Gastrocnemius medialis (tissue), 4 donors: ENCODE measurements around the gene WWOX. TPM values are rescaled to one million over a fixed set of nuclear protein-coding genes. Genes with fewer than 3 reads are reported as not detected.

Experiments used
- ATAC-seq, 2 donors: fragments of 150-250 bp; one replicate each; pipeline ENCODE4 v1.9.1; 2016
- DNase-seq, 2 donors: peaks; one replicate each; pipeline ENCODE4 v3.0.0-alpha.2; 2019
- H3K27ac ChIP-seq, 4 donors: fragments of 200-600 bp; sonication (generic); 1 replicate in 1 of 4; 2 replicates in 3 of 4; pipeline ENCODE4 v1.5.1; 2016 to 2018; ENCODE audit warnings: mild to moderate bottlenecking in 2 of 4, moderate library complexity in 1 of 4
- H3K27me3 ChIP-seq, 3 donors: fragments of 200-600 bp; sonication (generic) in 2 of 3; 1 replicate in 1 of 3; 2 replicates in 2 of 3; pipeline versions ENCODE4 v1.5.1 to v1.6.0; 2016 to 2019; ENCODE audit warnings: mild to moderate bottlenecking in 1 of 3, moderate library complexity in 1 of 3
- H3K36me3 ChIP-seq, 2 donors: fragments of 200-600 bp; sonication (generic) in 1 of 2; one replicate each; pipeline ENCODE4 v1.5.1; 2017 to 2018
- H3K4me1 ChIP-seq, 2 donors: fragments of 200-600 bp; sonication (generic) in 1 of 2; one replicate each; pipeline ENCODE4 v1.5.1; 2016 to 2017; ENCODE audit warnings: mild to moderate bottlenecking in 2 of 2
- H3K4me3 ChIP-seq, 4 donors: fragments of 200-600 bp; sonication (generic) in 3 of 4; 1 replicate in 1 of 4; 2 replicates in 3 of 4; pipeline ENCODE4 v1.5.1; 2016 to 2019; ENCODE audit warnings: mild to moderate bottlenecking in 2 of 4
- H3K9me3 ChIP-seq, 3 donors: fragments of 200-600 bp; sonication (generic) in 2 of 3; 1 replicate in 1 of 3; 2 replicates in 2 of 3; pipeline ENCODE4 v1.5.1; 2016 to 2019
- CTCF ChIP-seq, 5 experiments: fragments of 450-650 bp in 3 of 5; fragments of 200-600 bp in 2 of 5; sonication (generic) in 2 of 5; IDR thresholded peaks in 4 of 5; conservative IDR thresholded peaks in 1 of 5; 1 replicate in 4 of 5; 2 replicates in 1 of 5; pipeline ENCODE4 v1.5.1; 2016 to 2019; ENCODE audit warnings: antibody characterized with exemption in 5 of 5, mild to moderate bottlenecking in 3 of 5, moderate library complexity in 3 of 5
- POLR2A ChIP-seq, 2 donors: fragments of 450-650 bp; IDR thresholded peaks; one replicate each; pipeline ENCODE4 v1.6.1; 2017; ENCODE audit warnings: antibody characterized with exemption in 2 of 2, mild to moderate bottlenecking in 2 of 2, moderate library complexity in 2 of 2
- in situ Hi-C, 4 donors: fragments of 200-750 bp; cut with MboI; loops; one replicate each; pipeline versions ENCODE4 v1.15.0 to v1.8.0; 2017; ENCODE audit warnings: low sequenced_read_pairs in 4 of 4
- intact Hi-C: fragments of 100-400 bp; cut with DNase I; formaldehyde crosslinking; loops from one replicate; pipeline ENCODE4 v1.15.1; 2023; ENCODE audit warnings: low total_unique reads
- total RNA-seq, 4 donors: library from RNA; depleted of rRNA; stranded (reverse); fragments of >200 nt; gene quantifications; one replicate each; pipeline versions ENCODE4 v1.1.0 to v1.2.3, GENCODE V29; 2016

The WWOX gene
- total RNA-seq, 4 donors from 2014 or later: 3.3 to 13.0 (median 6.0) TPM

GRCh38 chr16:78081341-78081740, 18.1 kb upstream of the WWOX start:
- no peak for TF ChIP-seq POLR2A (IDR thresholded peaks at IDR 0.05)
- TF ChIP-seq CTCF (IDR thresholded peaks at IDR 0.05 in 4 of 5, conservative IDR thresholded peaks at IDR 0.05 in 1 of 5): no peak
- Histone ChIP-seq H3K36me3 (no peaks in the 10 kb centered on the region), H3K4me3 (no peak overlapping the region), H3K9me3 (no peaks in the 10 kb centered on the region), H3K27ac (no peak overlapping the region), H3K27me3 (no peaks in the 10 kb centered on the region), H3K4me1 (no peaks in the 10 kb centered on the region)
- DNase-seq: no peak
- in situ Hi-C loops (no loop called here), intact Hi-C loops (no loop called here)
- ATAC-seq: no peak

GRCh38 chr16:78091419-78091818, 8.0 kb upstream of the WWOX start:
- in situ Hi-C loops (no loop called here), intact Hi-C loops (no loop called here)
- no peak for TF ChIP-seq POLR2A (IDR thresholded peaks at IDR 0.05)
- TF ChIP-seq CTCF (IDR thresholded peaks at IDR 0.05 in 4 of 5, conservative IDR thresholded peaks at IDR 0.05 in 1 of 5): no peak
- Histone ChIP-seq H3K9me3 (no peaks in the 10 kb centered on the region), H3K4me1 (no peaks in the 10 kb centered on the region), H3K36me3 (no peaks in the 10 kb centered on the region), H3K27ac (no peak overlapping the region), H3K27me3 (no peaks in the 10 kb centered on the region), H3K4me3 (no peak overlapping the region)
- ATAC-seq (no peak), DNase-seq (no peak)

- H3K4me3 ChIP-seq: no peak overlapping the region
- no peak for ATAC-seq
- intact Hi-C loops: no loop called here
These were observed 6.7 kb upstream of the WWOX start for GRCh38 chr16:78092758-78093157.

GRCh38 chr16:78094166-78094565, 5.3 kb upstream of the WWOX start:
- in situ Hi-C loops: no loop called here
- H3K27me3 ChIP-seq: no peaks in the 10 kb centered on the region
- H3K36me3 ChIP-seq: no peaks in the 10 kb centered on the region
- ATAC-seq (no peak), DNase-seq (no peak)
- no peaks in the 10 kb centered on the region for H3K9me3 ChIP-seq
- TF ChIP-seq POLR2A (IDR thresholded peaks at IDR 0.05): no peak
- TF ChIP-seq CTCF (IDR thresholded peaks at IDR 0.05 in 4 of 5, conservative IDR thresholded peaks at IDR 0.05 in 1 of 5): no peak
- H3K27ac ChIP-seq: no peak overlapping the region
- no peaks in the 10 kb centered on the region for H3K4me1 ChIP-seq
- intact Hi-C loops: no loop called here
- no peak overlapping the region for H3K4me3 ChIP-seq

More at GRCh38 chr16:78092758-78093157, 6.7 kb upstream of the WWOX start:
- in situ Hi-C loops: no loop called here
- Histone ChIP-seq H3K27ac (no peak overlapping the region), H3K9me3 (no peaks in the 10 kb centered on the region), H3K27me3 (no peaks in the 10 kb centered on the region), H3K36me3 (no peaks in the 10 kb centered on the region), H3K4me1 (no peaks in the 10 kb centered on the region)
- DNase-seq: no peak
- TF ChIP-seq CTCF (IDR thresholded peaks at IDR 0.05 in 4 of 5, conservative IDR thresholded peaks at IDR 0.05 in 1 of 5) (no peak), POLR2A (IDR thresholded peaks at IDR 0.05) (no peak)

- H3K4me1 ChIP-seq: peaks cover under 1 to 2% of the 10 kb centered on the region in 2 donors
- no peak for DNase-seq
- H3K27me3 ChIP-seq: no peaks in the 10 kb centered on the region
- H3K36me3 ChIP-seq: no peaks in the 10 kb centered on the region
- no peak overlapping the region for H3K4me3 ChIP-seq
- no peak overlapping the region for H3K27ac ChIP-seq
- no peaks in the 10 kb centered on the region for H3K9me3 ChIP-seq
- TF ChIP-seq POLR2A (IDR thresholded peaks at IDR 0.05) (no peak), CTCF (IDR thresholded peaks at IDR 0.05 in 4 of 5, conservative IDR thresholded peaks at IDR 0.05 in 1 of 5) (no peak)
- in situ Hi-C loops: no loop called here
- no peak for ATAC-seq
- intact Hi-C loops: loop anchor here (5.0 kb wide), 1 partner anchor 373 kb away; the partner anchor contains the start of gene NUDT7
These were observed 4.5 kb upstream of the WWOX start for GRCh38 chr16:78094998-78095397.
